ENCODE results near the gene DDO. TPM values are rescaled to one million over a fixed set of nuclear protein-coding genes. Genes with fewer than 3 reads are reported as not detected.

Gene DDO
- total RNA-seq, 4 donors from 2014 or later: 3.3 to 9.8 (median 4.0) TPM

GRCh38 chr6:110359556-110359955 is 55.8 kb downstream of the DDO start:
- DNase-seq: no peak
- H3K4me1 ChIP-seq: peaks cover 0 to 7% (median 0%) of the 10 kb centered on the region in 4 donors
- H3K9me3 ChIP-seq: no peaks in the 10 kb centered on the region
- H3K36me3 ChIP-seq: no peaks in the 10 kb centered on the region
- peak overlapping the region in 1 of 4 donors; percentile 89 for H3K27ac ChIP-seq
- H3K27me3 ChIP-seq: peaks cover 0 to 4% of the 10 kb centered on the region in 2 donors
- TF ChIP-seq CTCF (IDR thresholded peaks at IDR 0.05): no peak
- no peak for TF ChIP-seq POLR2A (IDR thresholded peaks at IDR 0.05)
- no peak overlapping the region for H3K4me3 ChIP-seq

GRCh38 chr6:110358553-110359160 is 56.7 kb downstream of the DDO start:
- Histone ChIP-seq H3K27ac (peak overlapping the region; percentile 39 to 89 (median 63)), H3K4me3 (peak overlapping the region; percentile 34 to 72 (median 52)), H3K9me3 (no peaks in the 10 kb centered on the region), H3K27me3 (peaks cover 0 to 4% of the 10 kb centered on the region in 2 donors), H3K36me3 (no peaks in the 10 kb centered on the region), H3K4me1 (peaks cover 0 to 12% (median 0%) of the 10 kb centered on the region in 4 donors)
- TF ChIP-seq POLR2A (IDR thresholded peaks at IDR 0.05): no peak
- TF ChIP-seq CTCF (IDR thresholded peaks at IDR 0.05): no peak
- no peak for DNase-seq

- TF ChIP-seq POLR2A (IDR thresholded peaks at IDR 0.05) (no peak), CTCF (IDR thresholded peaks at IDR 0.05) (peak in 3 of 6 experiments; percentile 28 to 51 (median 41))
- H3K27ac ChIP-seq: peak within 1 kb of the TSS; percentile 43 to 89 (median 63)
- H3K4me3 ChIP-seq: peak within 1 kb of the TSS; percentile 42 to 72 (median 56)
- H3K4me1 ChIP-seq: peaks cover 0 to 15% (median 0%) of the 10 kb centered on the region in 4 donors
- H3K27me3 ChIP-seq: peaks cover 0 to 4% of the 10 kb centered on the region in 2 donors
- DNase-seq: peak in 1 of 3 donors; percentile 58
- no peaks in the 10 kb centered on the region for H3K36me3 ChIP-seq
- H3K9me3 ChIP-seq: no peaks in the 10 kb centered on the region
Measured at GRCh38 chr6:110357664-110358552, 57.5 kb downstream of the DDO start, which contains the start of gene METTL24. METTL24 (minus strand) TSS chr6:110358349; CDS start chr6:110358272, 77 bp downstream.

GRCh38 chr6:110357298-110357663 is 58.1 kb downstream of the DDO start:
- Histone ChIP-seq H3K27me3 (peaks cover 0 to 4% of the 10 kb centered on the region in 2 donors), H3K4me3 (peak overlapping the region; percentile 42 to 72 (median 56)), H3K36me3 (no peaks in the 10 kb centered on the region), H3K9me3 (no peaks in the 10 kb centered on the region), H3K27ac (peak overlapping the region; percentile 38 to 89 (median 60)), H3K4me1 (peaks cover 0 to 15% (median 0%) of the 10 kb centered on the region in 4 donors)
- DNase-seq: no peak
- TF ChIP-seq CTCF (IDR thresholded peaks at IDR 0.05): no peak
- TF ChIP-seq POLR2A (IDR thresholded peaks at IDR 0.05): no peak

DNA sequence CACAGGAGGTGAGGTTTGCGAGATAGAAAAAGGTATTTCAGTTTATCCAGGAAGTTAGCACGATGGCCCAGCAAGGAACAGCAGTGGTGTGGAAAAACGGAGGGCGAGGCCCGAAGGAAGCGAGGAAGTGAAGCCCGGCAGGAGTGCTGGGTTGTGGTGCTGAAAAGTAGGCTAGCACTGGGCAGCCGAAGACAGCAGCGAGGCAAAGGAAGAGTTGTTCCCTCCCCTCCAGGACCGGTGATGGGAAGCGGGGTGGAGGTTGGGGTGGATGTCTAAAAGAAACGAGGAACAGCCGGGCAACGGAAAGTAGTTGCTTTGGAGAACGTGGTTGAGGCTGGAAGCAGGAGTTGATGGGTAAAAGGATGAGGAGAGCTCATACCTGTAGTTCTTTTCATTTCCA is 58.6 kb downstream of the DDO start:
- Histone ChIP-seq H3K4me1 (peaks cover 0 to 15% (median 0%) of the 10 kb centered on the region in 4 donors), H3K4me3 (peak overlapping the region in 1 of 4 donors; percentile 63), H3K36me3 (no peaks in the 10 kb centered on the region), H3K27ac (peak overlapping the region in 2 of 4 donors; percentile 77 to 89), H3K27me3 (no peaks in the 10 kb centered on the region), H3K9me3 (no peaks in the 10 kb centered on the region)
- DNase-seq: no peak
- TF ChIP-seq CTCF (IDR thresholded peaks at IDR 0.05) (no peak), POLR2A (IDR thresholded peaks at IDR 0.05) (no peak)
